IMR-90 (cell line): ENCODE data around the gene ERC2. TPM values are rescaled to one million over a fixed set of nuclear protein-coding genes. Genes with fewer than 3 reads are reported as not detected.

Experiments
- ATAC-seq: fragments of 200-7000 bp; cut with Tn5 transposase; 2 replicates; pipeline ENCODE4 v1.9.1; 2020; ENCODE audit warnings: low read depth, mild to moderate bottlenecking, moderate library complexity
- BruUV-seq: library from RNA; stranded (reverse); fragments of 400-500 nt; replicated peaks from 2 replicates; lab custom pipeline; 2021; lab: Mats Ljungman, UMichigan
- CTCF ChIA-PET: fragments of 300-600 bp; formaldehyde crosslinking; extraction: SDS; loops from one replicate; lab custom pipeline; 2021; ENCODE audit warnings: antibody characterized with exemption; lab: Yijun Ruan, JAX
- POLR2A ChIA-PET: fragments of 300-600 bp; sonication (Branson Sonifier 250); formaldehyde crosslinking; loops from one replicate; lab custom pipeline; 2022; ENCODE audit warnings: antibody characterized with exemption; ENCODE audit not compliant: unreplicated experiment; lab: Charles Lee
- DNase-seq: peaks from one replicate; pipeline ENCODE4 v3.0.0; 2013
- H2AFZ ChIP-seq: replicated peaks from 2 replicates; pipeline ENCODE3; 2013; ENCODE audit warnings: low read length, mild to moderate bottlenecking; ENCODE audit not compliant: poor library complexity
- H2AK5ac ChIP-seq: 2 replicates; pipeline ENCODE4 v1.6.1; 2013; ENCODE audit warnings: low read depth, low read length, inconsistent platforms
- H2AK9ac ChIP-seq: replicated peaks from 2 replicates; pipeline ENCODE3; 2013; ENCODE audit warnings: mild to moderate bottlenecking, low read depth, low read length, moderate library complexity; ENCODE audit not compliant: poor library complexity
- H2BK120ac ChIP-seq: 2 replicates; pipeline ENCODE4 v1.6.1; 2013; ENCODE audit warnings: low read depth, low read length, inconsistent platforms
- H2BK15ac ChIP-seq: 3 replicates; pipeline ENCODE4 v1.6.1; 2013; ENCODE audit warnings: low read depth, low read length, inconsistent platforms
- H2BK20ac ChIP-seq: 2 replicates; pipeline ENCODE4 v1.6.1; 2013; ENCODE audit warnings: low read depth, mild to moderate bottlenecking, inconsistent platforms, low read length, moderate library complexity
- H2BK5ac ChIP-seq: 2 replicates; pipeline ENCODE4 v1.6.1; 2013; ENCODE audit warnings: mild to moderate bottlenecking, low read depth, low read length, inconsistent platforms; ENCODE audit not compliant: poor library complexity, severe bottlenecking
- H3K14ac ChIP-seq: replicated peaks from 2 replicates; pipeline ENCODE4 v1.6.1; 2013; ENCODE audit warnings: low read depth, low read length, inconsistent platforms
- H3K18ac ChIP-seq: 2 replicates; pipeline ENCODE4 v1.6.1; 2013; ENCODE audit warnings: low read depth, low read length, control low read depth
- H3K23ac ChIP-seq: 2 replicates; pipeline ENCODE4 v1.6.1; 2013; ENCODE audit warnings: low read depth, low read length, inconsistent platforms
- H3K27ac ChIP-seq: 2 replicates; pipeline ENCODE4 v1.5.1; 2013; ENCODE audit warnings: mild to moderate bottlenecking, control low read depth, low read length; ENCODE audit not compliant: insufficient read depth
- H3K27me3 ChIP-seq: 2 replicates; pipeline ENCODE4 v1.6.1; 2013; ENCODE audit warnings: low read length; ENCODE audit not compliant: control insufficient read depth, insufficient read depth
- H3K36me3 ChIP-seq: 2 replicates; pipeline ENCODE4 v1.6.1; 2013; ENCODE audit warnings: low read length, mixed read lengths; ENCODE audit not compliant: control insufficient read depth, insufficient read depth
- H3K4ac ChIP-seq: 2 replicates; pipeline ENCODE4 v1.6.1; 2013; ENCODE audit warnings: low read depth, low read length, inconsistent platforms
- H3K4me1 ChIP-seq: 2 replicates; pipeline ENCODE4 v1.6.1; 2013; ENCODE audit warnings: low read length, mixed read lengths; ENCODE audit not compliant: control insufficient read depth, insufficient read depth
- H3K4me2 ChIP-seq: 2 replicates; pipeline ENCODE4 v1.6.1; 2013; ENCODE audit warnings: low read depth, mild to moderate bottlenecking, control low read depth, low read length, moderate library complexity
- H3K4me3 ChIP-seq: 2 replicates; pipeline ENCODE4 v1.5.1; 2013; ENCODE audit warnings: low read depth, mild to moderate bottlenecking, control low read depth, low read length, moderate library complexity; ENCODE audit not compliant: insufficient read depth
- H3K56ac ChIP-seq: 2 replicates; pipeline ENCODE4 v1.6.1; 2013; ENCODE audit warnings: low read length, inconsistent platforms; ENCODE audit not compliant: insufficient read depth; ENCODE audit errors: extremely low read depth
- H3K79me1 ChIP-seq, 2 experiments: 2 replicates each; pipeline ENCODE4 v1.6.1; 2013; ENCODE audit warnings: low read length in 2 of 2, inconsistent platforms in 1 of 2, low read depth in 1 of 2
- H3K9ac ChIP-seq: 2 replicates; pipeline ENCODE4 v1.6.1; 2013; ENCODE audit warnings: low read depth, low read length, control low read depth
- H3K9me1 ChIP-seq: 2 replicates; pipeline ENCODE4 v1.6.1; 2013; ENCODE audit warnings: low read length, inconsistent platforms; ENCODE audit not compliant: insufficient read depth
- H3K9me3 ChIP-seq: 2 replicates; pipeline ENCODE4 v1.6.1; 2013; ENCODE audit warnings: low read length; ENCODE audit not compliant: control insufficient read depth, insufficient read depth
- H4K20me1 ChIP-seq: 2 replicates; pipeline ENCODE4 v1.6.1; 2013; ENCODE audit warnings: low read length, inconsistent platforms; ENCODE audit not compliant: insufficient read depth
- H4K5ac ChIP-seq: 2 replicates; pipeline ENCODE4 v1.6.1; 2013; ENCODE audit warnings: mild to moderate bottlenecking, low read depth, low read length, control low read depth
- H4K8ac ChIP-seq, 2 experiments: 2 replicates each; pipeline ENCODE4 v1.6.1; 2013; ENCODE audit warnings: low read depth in 2 of 2, low read length in 2 of 2, control low read depth in 1 of 2, inconsistent platforms in 1 of 2
- H4K91ac ChIP-seq: 2 replicates; pipeline ENCODE4 v1.6.1; 2013; ENCODE audit warnings: low read depth, low read length, inconsistent platforms; ENCODE audit not compliant: insufficient read depth
- BHLHE40 ChIP-seq: fragments of 150-350 bp; IDR thresholded peaks from 2 replicates; pipeline ENCODE4 v1.6.1; 2016; ENCODE audit warnings: mild to moderate bottlenecking, low read depth, low read length
- CEBPB ChIP-seq: IDR thresholded peaks from 2 replicates; pipeline ENCODE4 v1.6.1; 2012; ENCODE audit warnings: low read depth, low read length, improper control_type of control experiment
- CHD1 ChIP-seq: IDR thresholded peaks from 2 replicates; pipeline ENCODE4 v1.6.1; 2012; ENCODE audit warnings: low read depth, low read length, improper control_type of control experiment
- FOS ChIP-seq: fragments of 150-350 bp; IDR thresholded peaks from 2 replicates; pipeline ENCODE4 v1.6.1; 2016; ENCODE audit warnings: low read depth, low read length
- MAFK ChIP-seq: IDR thresholded peaks from 2 replicates; pipeline ENCODE4 v1.6.1; 2012; ENCODE audit warnings: low read depth, low read length, improper control_type of control experiment
- MAZ ChIP-seq: IDR thresholded peaks from 2 replicates; pipeline ENCODE4 v1.6.1; 2012; ENCODE audit warnings: low read depth, mild to moderate bottlenecking, low read length, improper control_type of control experiment, moderate library complexity, borderline replicate concordance
- MXI1 ChIP-seq: IDR thresholded peaks from 2 replicates; pipeline ENCODE4 v1.6.1; 2012; ENCODE audit warnings: low read depth, mild to moderate bottlenecking, low read length, moderate library complexity, borderline replicate concordance
- NFE2L2 ChIP-seq: fragments of 150-350 bp; IDR thresholded peaks from 2 replicates; pipeline ENCODE4 v1.6.1; 2016; ENCODE audit warnings: low read depth, mild to moderate bottlenecking, low read length
- POLR2A ChIP-seq: IDR thresholded peaks from 2 replicates; pipeline ENCODE4 v1.6.1; 2012; ENCODE audit warnings: mild to moderate bottlenecking, low read depth, low read length
- RAD21 ChIP-seq: IDR thresholded peaks from 2 replicates; pipeline ENCODE4 v1.6.1; 2012; ENCODE audit warnings: low read length, improper control_type of control experiment
- RCOR1 ChIP-seq: IDR thresholded peaks from 2 replicates; pipeline ENCODE4 v1.6.1; 2012; ENCODE audit warnings: mild to moderate bottlenecking, low read length, improper control_type of control experiment; ENCODE audit not compliant: insufficient replicate concordance
- RFX5 ChIP-seq: IDR thresholded peaks from 2 replicates; pipeline ENCODE4 v1.8.0; 2012; ENCODE audit warnings: low read depth, mild to moderate bottlenecking, low read length, moderate library complexity
- SMC3 ChIP-seq: fragments of 150-350 bp; IDR thresholded peaks from 2 replicates; pipeline ENCODE4 v1.6.1; 2016; ENCODE audit warnings: low read depth, mild to moderate bottlenecking, antibody characterized with exemption, low read length, moderate library complexity
- WGBS, 2 experiments: methylation state at CpG; one replicate each; pipeline versions ENCODE4 v1.1.5 to v1.1.7; 2013; ENCODE audit warnings: missing lambda C conversion rate in 2 of 2; ENCODE audit not compliant: insufficient read length in 1 of 2; ENCODE audit errors: extremely low coverage in 2 of 2; 5-methylcytosine and 5-hydroxymethylcytosine counted together
- dilution Hi-C: fragments of 300-500 bp; cut with HindIII; formaldehyde crosslinking; loops from one replicate; pipeline ENCODE4 v1.14.3; 2018; ENCODE audit warnings: low sequenced_read_pairs; ENCODE audit not compliant: unreplicated experiment
- in situ Hi-C: fragments of 300-500 bp; cut with MboI; formaldehyde crosslinking; loops from 3 replicates; pipeline ENCODE4 v1.14.3; 2019; ENCODE audit warnings: low sequenced_read_pairs, inconsistent platforms, mixed read lengths
- intact Hi-C: fragments of 100-400 bp; cut with micrococcal nuclease; formaldehyde crosslinking; loops from 2 replicates; pipeline ENCODE4 v1.10.0; 2022
- polyA plus RNA-seq, 3 experiments: library from polyadenylated mRNA; depleted of rRNA; stranded (reverse); fragments of >200 nt; gene quantifications; 2 replicates each; pipeline ENCODE4 v1.2.3, GENCODE V29; 2012; ENCODE audit warnings: low replicate concordance in 1 of 3
- total RNA-seq: library from RNA; depleted of rRNA; stranded (reverse); fragments of >200 nt; gene quantifications from 2 replicates; pipeline ENCODE4 v1.2.3, GENCODE V29; 2012
- TF ChIP-seq, protein P1 (sequence below): fragments of 150-350 bp; IDR thresholded peaks from 2 replicates; pipeline ENCODE4 v1.6.1; 2016; ENCODE audit warnings: low read depth, mild to moderate bottlenecking, low read length, moderate library complexity, borderline replicate concordance
- TF ChIP-seq, protein P2 (sequence below): fragments of 150-350 bp; IDR thresholded peaks from 2 replicates; pipeline ENCODE4 v1.6.1; 2017; ENCODE audit warnings: mild to moderate bottlenecking, antibody characterized with exemption, low read length, low read depth
- TF ChIP-seq, protein P3 (sequence below): conservative IDR thresholded peaks from 2 replicates; pipeline ENCODE4 v1.5.1; 2012; ENCODE audit warnings: mild to moderate bottlenecking, low read depth, low read length, improper control_type of control experiment

The ERC2 gene
- total and polyA plus RNA-seq, 2 of the 4 experiments (the other 2 are of a cell fraction): 0.17 to 0.18 TPM

DNA sequence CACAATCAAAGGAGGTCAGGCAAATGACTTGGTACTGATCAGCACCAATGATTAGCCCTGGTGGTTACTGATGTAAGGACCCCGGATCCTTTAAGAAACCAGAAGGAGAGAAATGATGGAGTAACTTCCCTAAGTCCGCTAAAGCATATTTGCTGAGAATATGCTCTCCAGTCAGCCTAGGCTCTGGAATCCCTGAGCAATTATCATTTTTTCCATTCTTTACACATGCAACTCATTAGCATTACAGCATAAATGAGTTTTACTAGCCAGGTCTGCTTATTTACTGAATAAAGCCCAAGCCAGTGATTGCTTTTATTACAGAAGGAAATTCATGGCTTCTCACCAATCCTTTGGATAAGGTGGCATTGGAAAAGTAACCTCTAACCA lies 842.0 kb downstream of the ERC2 start:
- H2BK15ac ChIP-seq: peak overlapping the region; percentile 79; the same call in 1 of the 3 replicates
- BruUV-seq: no TSS peak
- H2BK120ac ChIP-seq: peak overlapping the region; percentile 41; the same call in 1 of the 2 replicates
- H2AK5ac ChIP-seq: no peak overlapping the region; the same call in 1 of the 2 replicates
- peaks cover 10% of the 10 kb centered on the region for H3K9me1 ChIP-seq
- intact Hi-C loops (loop anchor here (10.0 kb wide), 2 partner anchors 269 to 431 kb away; no protein-coding TSS in a partner anchor), in situ Hi-C loops (no loop called here), dilution Hi-C loops (no loop called here)
- WGBS, 2 experiments: no CpG with 5 or more reads among the region's 2 CpGs
- no peaks in the 10 kb centered on the region for H4K20me1 ChIP-seq
- H4K8ac ChIP-seq: 0 out of 4 replicates have a peak overlapping the region, but pooled peaks of 1 of the 2 experiments have one; percentile 6
- peak overlapping the region; percentile 19; the same call in 1 of the 2 replicates for H4K91ac ChIP-seq
- H3K9me3 ChIP-seq: no peaks in the 10 kb centered on the region
- H3K4me3 ChIP-seq: no peak overlapping the region
- H3K4me1 ChIP-seq: peaks cover 12% of the 10 kb centered on the region
- H3K27ac ChIP-seq: no peak overlapping the region
- ATAC-seq (no peak), DNase-seq (no peak)
- no peak overlapping the region for H3K9ac ChIP-seq
- 0 out of 2 replicates have a peak overlapping the region, but pooled peaks have one; percentile 9 for H4K5ac ChIP-seq
- no peak overlapping the region for H2AK9ac ChIP-seq
- H3K23ac ChIP-seq: no peak overlapping the region
- H2AFZ ChIP-seq: no peak overlapping the region
- no peak for TF ChIP-seq NFE2L2
- TF ChIP-seq BHLHE40: no peak
- no peak for TF ChIP-seq POLR2A
- TF ChIP-seq CEBPB: no peak
- no peak for TF ChIP-seq MAZ
- TF ChIP-seq SMC3: no peak
- TF ChIP-seq, protein P1, sequence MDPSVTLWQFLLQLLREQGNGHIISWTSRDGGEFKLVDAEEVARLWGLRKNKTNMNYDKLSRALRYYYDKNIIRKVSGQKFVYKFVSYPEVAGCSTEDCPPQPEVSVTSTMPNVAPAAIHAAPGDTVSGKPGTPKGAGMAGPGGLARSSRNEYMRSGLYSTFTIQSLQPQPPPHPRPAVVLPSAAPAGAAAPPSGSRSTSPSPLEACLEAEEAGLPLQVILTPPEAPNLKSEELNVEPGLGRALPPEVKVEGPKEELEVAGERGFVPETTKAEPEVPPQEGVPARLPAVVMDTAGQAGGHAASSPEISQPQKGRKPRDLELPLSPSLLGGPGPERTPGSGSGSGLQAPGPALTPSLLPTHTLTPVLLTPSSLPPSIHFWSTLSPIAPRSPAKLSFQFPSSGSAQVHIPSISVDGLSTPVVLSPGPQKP: no peak
- TF ChIP-seq, protein P2, sequence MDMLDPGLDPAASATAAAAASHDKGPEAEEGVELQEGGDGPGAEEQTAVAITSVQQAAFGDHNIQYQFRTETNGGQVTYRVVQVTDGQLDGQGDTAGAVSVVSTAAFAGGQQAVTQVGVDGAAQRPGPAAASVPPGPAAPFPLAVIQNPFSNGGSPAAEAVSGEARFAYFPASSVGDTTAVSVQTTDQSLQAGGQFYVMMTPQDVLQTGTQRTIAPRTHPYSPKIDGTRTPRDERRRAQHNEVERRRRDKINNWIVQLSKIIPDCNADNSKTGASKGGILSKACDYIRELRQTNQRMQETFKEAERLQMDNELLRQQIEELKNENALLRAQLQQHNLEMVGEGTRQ: no peak
- TF ChIP-seq MAFK: no peak
- no peak for TF ChIP-seq RAD21
- no peak for TF ChIP-seq MXI1
- TF ChIP-seq, protein P3, sequence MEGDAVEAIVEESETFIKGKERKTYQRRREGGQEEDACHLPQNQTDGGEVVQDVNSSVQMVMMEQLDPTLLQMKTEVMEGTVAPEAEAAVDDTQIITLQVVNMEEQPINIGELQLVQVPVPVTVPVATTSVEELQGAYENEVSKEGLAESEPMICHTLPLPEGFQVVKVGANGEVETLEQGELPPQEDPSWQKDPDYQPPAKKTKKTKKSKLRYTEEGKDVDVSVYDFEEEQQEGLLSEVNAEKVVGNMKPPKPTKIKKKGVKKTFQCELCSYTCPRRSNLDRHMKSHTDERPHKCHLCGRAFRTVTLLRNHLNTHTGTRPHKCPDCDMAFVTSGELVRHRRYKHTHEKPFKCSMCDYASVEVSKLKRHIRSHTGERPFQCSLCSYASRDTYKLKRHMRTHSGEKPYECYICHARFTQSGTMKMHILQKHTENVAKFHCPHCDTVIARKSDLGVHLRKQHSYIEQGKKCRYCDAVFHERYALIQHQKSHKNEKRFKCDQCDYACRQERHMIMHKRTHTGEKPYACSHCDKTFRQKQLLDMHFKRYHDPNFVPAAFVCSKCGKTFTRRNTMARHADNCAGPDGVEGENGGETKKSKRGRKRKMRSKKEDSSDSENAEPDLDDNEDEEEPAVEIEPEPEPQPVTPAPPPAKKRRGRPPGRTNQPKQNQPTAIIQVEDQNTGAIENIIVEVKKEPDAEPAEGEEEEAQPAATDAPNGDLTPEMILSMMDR: no peak
- no peak for TF ChIP-seq RCOR1
- no peak for TF ChIP-seq FOS
- no peak for TF ChIP-seq CHD1
- no peak for TF ChIP-seq RFX5
- CTCF ChIA-PET: no interaction called here
- peak overlapping the region; percentile 72; the same call in 1 of the 2 replicates for H3K18ac ChIP-seq
- H3K4ac ChIP-seq: no peak overlapping the region
- H3K27me3 ChIP-seq: no peaks in the 10 kb centered on the region
- H3K14ac ChIP-seq: peak overlapping the region; percentile 38; the same call in 1 of the 2 replicates
- H2BK5ac ChIP-seq: peak overlapping the region; percentile 9
- H3K79me1 ChIP-seq: no peaks in the 10 kb centered on the region
- no peak overlapping the region; the same call in 1 of the 2 replicates for H3K4me2 ChIP-seq
- H3K56ac ChIP-seq: no peak overlapping the region
- H3K36me3 ChIP-seq: no peaks in the 10 kb centered on the region
- POLR2A ChIA-PET: no interaction called here
- H2BK20ac ChIP-seq: 0 out of 2 replicates have a peak overlapping the region, but pooled peaks have one; percentile 9
